ENCODE measurements around the gene VAV3.

Gene VAV3

DNA sequence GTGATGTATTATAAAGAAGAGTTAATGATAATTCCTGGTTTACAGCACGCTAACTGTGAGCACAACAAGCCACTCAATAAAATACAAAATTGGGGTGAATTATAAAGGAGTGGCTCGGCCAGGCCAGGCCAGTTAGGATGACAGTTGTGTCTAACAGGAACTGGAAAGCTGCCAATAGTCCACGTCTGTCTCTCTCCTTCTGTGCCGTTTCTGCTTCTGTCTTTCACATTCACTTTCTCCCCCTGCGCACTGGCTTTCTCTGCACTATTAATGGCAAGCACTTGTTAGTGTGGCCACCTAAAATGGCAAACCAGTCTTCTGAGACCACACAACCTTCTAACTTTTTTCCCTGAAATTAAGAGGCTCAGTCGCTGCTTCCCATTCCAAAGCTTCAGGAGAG, 429.9 kb downstream of the VAV3 start:
- Mint-ChIP-seq H3K27ac (peak overlapping the region; percentile 49), H3K4me3 (no peak overlapping the region), H3K9me3 (no peaks in the 10 kb centered on the region), H3K36me3 (ENCODE audit: low read depth) (no peaks in the 10 kb centered on the region), H3K4me1 (peaks cover 25% of the 10 kb centered on the region), H3K27me3 (ENCODE audit: low read depth, poor library complexity) (peaks cover 4% of the 10 kb centered on the region)
- no peak for DNase-seq
- TF ChIP-seq, protein P1, sequence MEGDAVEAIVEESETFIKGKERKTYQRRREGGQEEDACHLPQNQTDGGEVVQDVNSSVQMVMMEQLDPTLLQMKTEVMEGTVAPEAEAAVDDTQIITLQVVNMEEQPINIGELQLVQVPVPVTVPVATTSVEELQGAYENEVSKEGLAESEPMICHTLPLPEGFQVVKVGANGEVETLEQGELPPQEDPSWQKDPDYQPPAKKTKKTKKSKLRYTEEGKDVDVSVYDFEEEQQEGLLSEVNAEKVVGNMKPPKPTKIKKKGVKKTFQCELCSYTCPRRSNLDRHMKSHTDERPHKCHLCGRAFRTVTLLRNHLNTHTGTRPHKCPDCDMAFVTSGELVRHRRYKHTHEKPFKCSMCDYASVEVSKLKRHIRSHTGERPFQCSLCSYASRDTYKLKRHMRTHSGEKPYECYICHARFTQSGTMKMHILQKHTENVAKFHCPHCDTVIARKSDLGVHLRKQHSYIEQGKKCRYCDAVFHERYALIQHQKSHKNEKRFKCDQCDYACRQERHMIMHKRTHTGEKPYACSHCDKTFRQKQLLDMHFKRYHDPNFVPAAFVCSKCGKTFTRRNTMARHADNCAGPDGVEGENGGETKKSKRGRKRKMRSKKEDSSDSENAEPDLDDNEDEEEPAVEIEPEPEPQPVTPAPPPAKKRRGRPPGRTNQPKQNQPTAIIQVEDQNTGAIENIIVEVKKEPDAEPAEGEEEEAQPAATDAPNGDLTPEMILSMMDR (IDR thresholded peaks at IDR 0.05), result no peak

DNA sequence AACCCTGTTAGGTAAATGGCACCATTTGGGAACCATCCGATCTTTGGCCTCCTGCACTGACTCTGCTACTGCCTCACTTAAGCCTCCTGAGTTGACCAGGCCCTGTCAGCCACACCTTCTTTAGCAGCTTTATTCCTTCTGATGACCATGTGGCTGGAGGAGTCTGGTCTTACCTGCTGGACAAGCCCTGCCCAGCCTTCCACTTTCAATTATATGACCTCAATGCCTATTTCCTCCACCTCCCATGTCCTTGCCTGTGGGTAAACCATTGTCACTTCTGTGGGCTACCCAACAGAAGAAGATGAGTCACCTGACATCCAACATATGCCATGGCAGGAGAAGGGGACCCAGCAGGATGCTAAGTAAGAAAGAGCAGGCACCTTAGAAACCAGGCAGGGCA, 430.3 kb downstream of the VAV3 start:
- Mint-ChIP-seq H3K27ac (no peak overlapping the region), H3K27me3 (ENCODE audit: low read depth, poor library complexity) (peaks cover 4% of the 10 kb centered on the region), H3K4me3 (no peak overlapping the region), H3K36me3 (ENCODE audit: low read depth) (no peaks in the 10 kb centered on the region), H3K4me1 (peaks cover 26% of the 10 kb centered on the region), H3K9me3 (no peaks in the 10 kb centered on the region)
- DNase-seq, result no peak
- TF ChIP-seq, protein P1 (IDR thresholded peaks at IDR 0.05), result no peak

DNA sequence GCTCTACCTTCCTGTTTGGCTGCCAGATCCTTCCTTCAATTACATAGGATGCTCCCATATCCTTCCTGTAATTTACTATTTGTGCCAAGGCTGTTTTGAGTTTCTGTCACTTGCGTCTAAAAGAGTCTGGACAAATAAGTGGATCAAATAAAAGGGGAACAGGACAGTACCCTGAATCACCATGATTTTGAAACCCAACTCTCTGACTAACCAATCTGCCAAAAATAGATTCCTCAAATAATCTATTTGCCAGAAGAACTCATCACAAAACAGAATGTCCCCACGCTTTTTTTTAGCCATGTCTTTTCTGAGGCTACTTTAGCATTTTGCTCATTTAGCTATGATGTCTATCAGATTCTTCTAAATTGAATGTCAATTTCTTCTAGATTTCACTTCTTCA, 431.5 kb downstream of the VAV3 start:
- no peaks in the 10 kb centered on the region for H3K36me3 Mint-ChIP-seq (ENCODE audit: low read depth)
- no peak overlapping the region for H3K27ac Mint-ChIP-seq
- TF ChIP-seq, protein P1 (IDR thresholded peaks at IDR 0.05), result no peak
- peaks cover 20% of the 10 kb centered on the region for H3K4me1 Mint-ChIP-seq
- H3K27me3 Mint-ChIP-seq (ENCODE audit: low read depth, poor library complexity), result peaks cover 4% of the 10 kb centered on the region
- H3K9me3 Mint-ChIP-seq, result no peaks in the 10 kb centered on the region
- no peak for DNase-seq
- H3K4me3 Mint-ChIP-seq, result no peak overlapping the region

DNA sequence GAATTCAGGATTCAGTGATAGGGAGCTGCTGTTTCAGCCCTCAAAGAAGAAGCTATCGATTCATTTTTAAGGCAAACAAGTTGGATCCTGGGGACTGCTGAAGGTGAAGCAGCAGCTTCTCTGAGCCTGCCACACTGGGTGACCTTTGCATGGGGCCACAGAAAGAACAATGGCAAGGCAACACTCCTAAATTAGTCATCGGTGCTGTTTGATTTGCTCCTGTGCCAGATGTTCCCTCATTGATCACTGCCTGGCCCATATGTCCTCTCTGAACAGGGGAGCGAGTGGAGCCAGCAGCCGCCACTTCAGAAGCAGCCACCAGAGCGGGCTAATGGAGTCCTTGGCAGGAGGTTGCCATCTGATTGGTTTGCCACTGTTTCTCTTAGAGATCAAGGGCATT, 432.7 kb downstream of the VAV3 start:
- Mint-ChIP-seq H3K36me3 (ENCODE audit: low read depth) (no peaks in the 10 kb centered on the region), H3K9me3 (no peaks in the 10 kb centered on the region), H3K4me1 (peaks cover 20% of the 10 kb centered on the region), H3K27me3 (ENCODE audit: low read depth, poor library complexity) (peaks cover 4% of the 10 kb centered on the region), H3K27ac (no peak overlapping the region), H3K4me3 (no peak overlapping the region)
- no peak for DNase-seq
- TF ChIP-seq, protein P1 (IDR thresholded peaks at IDR 0.05), result no peak

DNA sequence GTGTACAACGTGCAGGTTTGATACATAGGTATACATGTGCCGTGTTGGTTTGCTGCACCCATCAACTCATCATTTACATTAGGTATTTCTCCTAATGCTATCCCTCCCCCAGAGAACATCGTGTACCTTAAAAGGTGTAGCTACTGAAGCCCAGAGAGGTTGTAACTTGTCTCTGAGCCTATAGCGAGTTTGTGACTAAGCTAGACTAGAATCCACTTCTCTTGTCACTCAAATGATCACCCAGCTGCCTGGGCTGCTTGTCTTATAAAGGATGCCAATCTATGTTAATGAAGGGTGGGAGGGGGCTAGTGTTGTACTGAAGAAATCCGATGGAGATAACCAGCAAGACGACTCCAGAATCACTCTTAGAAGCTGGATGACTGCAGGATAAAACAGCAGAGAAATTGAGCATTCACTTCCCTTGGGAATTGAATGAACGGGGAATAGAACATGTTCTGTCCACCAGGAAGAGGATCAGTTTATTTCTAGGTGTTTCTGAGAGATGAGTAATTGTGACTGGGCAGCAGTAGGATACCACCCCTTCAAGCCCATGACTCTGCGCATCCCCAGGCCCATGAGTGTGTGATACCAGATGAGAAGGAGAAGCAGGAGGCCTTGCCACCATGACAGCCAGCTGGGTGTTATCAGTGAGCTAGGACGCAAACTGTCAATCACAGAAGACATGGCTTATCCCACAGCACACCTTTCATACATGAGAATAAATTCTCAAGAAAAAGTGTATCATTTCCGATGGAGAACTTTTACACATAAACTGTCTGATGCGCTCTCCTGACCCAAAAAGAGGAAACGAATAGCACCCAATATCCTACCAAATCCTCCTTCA, 433.7 kb downstream of the VAV3 start:
- Mint-ChIP-seq H3K9me3 (no peaks in the 10 kb centered on the region), H3K27ac (peak overlapping the region; percentile 34), H3K4me3 (no peak overlapping the region), H3K4me1 (peaks cover 18% of the 10 kb centered on the region), H3K36me3 (ENCODE audit: low read depth) (no peaks in the 10 kb centered on the region), H3K27me3 (ENCODE audit: low read depth, poor library complexity) (peaks cover 4% of the 10 kb centered on the region)
- DNase-seq, result no peak
- TF ChIP-seq, protein P1 (IDR thresholded peaks at IDR 0.05), result no peak

DNA sequence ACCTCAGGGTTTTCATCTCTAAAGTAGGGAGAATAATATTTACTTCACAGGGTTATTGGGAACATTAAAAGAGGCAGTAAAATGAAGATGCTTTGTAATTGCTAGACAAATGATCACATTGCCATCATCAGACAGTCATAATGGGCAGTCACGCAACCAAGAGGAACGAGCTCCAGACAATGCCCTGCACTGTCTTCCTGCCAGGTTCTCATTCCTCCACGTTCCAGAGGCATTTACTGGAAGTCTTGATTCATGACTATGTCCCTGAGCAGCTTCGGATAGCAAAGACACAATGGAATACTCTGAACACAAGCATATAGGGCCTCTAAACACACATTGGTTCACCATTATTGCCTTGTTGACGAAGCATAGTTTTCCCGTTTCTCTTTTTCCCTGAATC, 434.4 kb downstream of the VAV3 start:
- H3K4me1 Mint-ChIP-seq, result peaks cover 10% of the 10 kb centered on the region
- no peaks in the 10 kb centered on the region for H3K9me3 Mint-ChIP-seq
- H3K4me3 Mint-ChIP-seq, result no peak overlapping the region
- peaks cover 4% of the 10 kb centered on the region for H3K27me3 Mint-ChIP-seq (ENCODE audit: low read depth, poor library complexity)
- no peak overlapping the region for H3K27ac Mint-ChIP-seq
- DNase-seq, result no peak
- H3K36me3 Mint-ChIP-seq (ENCODE audit: low read depth), result no peaks in the 10 kb centered on the region
- TF ChIP-seq, protein P1 (IDR thresholded peaks at IDR 0.05), result no peak
